HG02798 (cell line): Measurements from ENCODE around the gene HRAS.

Experiments
- ATAC-seq: cut with Tn5 transposase; IDR thresholded peaks from one replicate; pipeline ENCODE4 v1.9.1; 2021; ENCODE audit warnings: mild to moderate bottlenecking; ENCODE audit not compliant: unreplicated experiment, poor library complexity

Gene HRAS

GRCh38 chr11:515131-515530 is 20.2 kb downstream of the HRAS start:
- ATAC-seq, result no peak

DNA sequence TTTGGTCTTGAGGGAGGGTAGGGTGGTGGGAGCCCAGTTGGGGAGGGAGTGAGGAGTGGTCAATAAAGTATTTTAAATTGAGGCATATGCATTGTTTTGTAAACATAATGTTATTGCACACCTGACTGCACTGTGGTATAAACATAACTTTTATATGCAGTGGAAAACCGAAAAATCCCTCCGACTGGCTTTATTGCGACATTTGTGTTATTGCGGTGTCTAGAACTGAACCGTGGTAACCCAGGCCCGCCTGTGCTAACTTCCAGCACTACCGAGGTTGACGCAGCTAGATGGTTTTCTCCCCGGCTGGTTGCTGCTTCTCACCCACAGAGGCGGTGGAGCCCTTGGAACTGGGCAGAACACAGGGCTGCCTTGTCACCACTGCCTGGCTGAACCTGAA is 20.8 kb downstream of the HRAS start:
- ATAC-seq, result no peak

DNA sequence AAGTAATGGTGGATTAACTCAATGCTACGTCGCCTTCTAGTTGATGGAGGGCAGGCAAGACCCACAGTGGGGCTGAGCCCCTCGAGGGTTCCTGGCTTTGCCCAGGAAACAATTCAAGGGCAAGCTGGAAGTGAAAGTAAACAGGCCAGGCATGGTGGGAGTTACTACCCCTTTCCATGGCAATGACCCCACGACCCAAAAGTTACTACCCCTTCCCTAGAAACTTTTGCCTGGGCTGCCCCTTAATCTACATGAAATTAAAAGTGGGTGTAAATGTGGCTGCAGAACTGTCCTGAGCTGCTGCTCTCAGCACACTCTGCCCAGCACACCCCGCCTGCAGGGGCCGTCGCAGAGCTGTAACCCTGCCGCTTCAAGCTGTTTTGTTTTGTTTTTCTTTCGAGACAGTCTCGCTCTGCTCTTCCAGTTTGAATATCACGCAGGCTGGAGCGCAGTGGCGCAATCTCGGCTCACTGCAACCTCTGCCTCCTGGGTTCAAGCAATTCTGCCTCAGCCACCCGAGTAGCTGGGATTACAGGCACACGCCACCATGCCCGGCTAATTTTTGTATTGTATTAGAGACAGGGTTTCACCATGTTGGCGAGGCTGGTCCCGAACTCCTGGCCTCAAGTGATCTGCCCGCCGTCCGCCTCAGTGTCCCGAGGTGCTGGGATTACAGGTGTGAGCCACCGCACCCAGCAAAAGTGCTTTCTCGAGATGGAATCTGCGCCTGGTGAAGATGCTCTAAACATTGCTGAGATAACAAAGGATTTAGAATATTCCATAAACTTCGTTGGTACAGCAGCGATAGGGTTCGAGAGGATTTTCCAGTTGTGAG is 22.4 kb downstream of the HRAS start:
- ATAC-seq, result no peak

DNA sequence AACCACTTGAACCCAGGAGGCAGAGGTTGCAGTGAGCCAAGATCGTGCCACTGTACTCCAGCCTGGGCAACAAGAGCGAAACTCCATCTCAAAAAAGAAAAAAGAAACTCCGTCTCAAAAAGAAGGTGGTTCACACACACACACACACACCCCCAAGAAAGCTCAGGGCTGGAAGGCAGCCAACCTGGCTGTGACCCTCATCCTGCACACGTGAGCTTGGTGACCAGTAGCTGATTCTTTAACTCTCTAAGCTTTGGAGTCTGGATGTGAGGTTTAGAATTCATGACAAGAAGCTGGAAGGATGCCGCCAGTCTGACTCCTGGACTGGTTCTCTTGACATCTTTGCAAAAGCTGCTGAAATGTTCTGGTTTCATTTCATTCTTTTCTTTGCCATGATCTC is 26.4 kb downstream of the HRAS start:
- ATAC-seq, result no peak

DNA sequence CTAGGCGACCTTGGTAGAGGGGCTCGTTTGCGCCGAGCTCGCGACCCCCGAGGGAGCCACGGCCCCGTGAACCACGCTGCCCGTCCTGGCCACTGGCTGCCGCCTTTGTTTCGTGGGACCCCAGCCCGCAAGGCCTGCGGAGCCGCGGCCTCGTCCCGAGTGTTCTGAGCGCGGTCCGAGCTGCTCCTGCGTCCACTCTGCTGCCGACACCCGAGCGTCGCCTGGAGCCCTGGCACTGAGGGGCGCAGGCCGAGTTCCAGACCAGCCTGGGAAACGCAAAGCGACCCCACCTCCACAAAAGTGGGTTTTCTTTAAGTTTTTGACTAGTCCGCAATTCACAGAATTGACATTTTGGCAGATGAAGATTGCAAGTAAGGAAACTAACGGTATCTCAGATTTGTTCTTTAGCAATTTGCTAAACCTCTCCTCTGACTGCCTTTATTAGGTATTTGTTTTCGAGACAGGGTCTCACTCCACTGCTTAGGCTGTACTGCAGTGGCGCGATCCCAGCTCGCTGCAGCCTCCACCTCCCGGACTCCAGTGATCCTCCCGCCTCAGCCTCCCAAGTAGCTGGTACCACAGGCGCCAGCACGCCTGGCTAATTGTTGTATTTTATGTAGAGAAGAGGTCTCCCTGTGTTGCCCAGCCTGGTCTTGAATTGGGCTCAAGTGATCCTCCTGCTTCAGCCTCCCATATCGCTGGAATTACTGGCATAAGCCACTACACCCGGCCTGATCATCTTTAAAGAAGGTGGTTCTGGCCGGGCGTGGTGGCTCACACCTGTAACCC is 27.5 kb downstream of the HRAS start:
- no peak for ATAC-seq

DNA sequence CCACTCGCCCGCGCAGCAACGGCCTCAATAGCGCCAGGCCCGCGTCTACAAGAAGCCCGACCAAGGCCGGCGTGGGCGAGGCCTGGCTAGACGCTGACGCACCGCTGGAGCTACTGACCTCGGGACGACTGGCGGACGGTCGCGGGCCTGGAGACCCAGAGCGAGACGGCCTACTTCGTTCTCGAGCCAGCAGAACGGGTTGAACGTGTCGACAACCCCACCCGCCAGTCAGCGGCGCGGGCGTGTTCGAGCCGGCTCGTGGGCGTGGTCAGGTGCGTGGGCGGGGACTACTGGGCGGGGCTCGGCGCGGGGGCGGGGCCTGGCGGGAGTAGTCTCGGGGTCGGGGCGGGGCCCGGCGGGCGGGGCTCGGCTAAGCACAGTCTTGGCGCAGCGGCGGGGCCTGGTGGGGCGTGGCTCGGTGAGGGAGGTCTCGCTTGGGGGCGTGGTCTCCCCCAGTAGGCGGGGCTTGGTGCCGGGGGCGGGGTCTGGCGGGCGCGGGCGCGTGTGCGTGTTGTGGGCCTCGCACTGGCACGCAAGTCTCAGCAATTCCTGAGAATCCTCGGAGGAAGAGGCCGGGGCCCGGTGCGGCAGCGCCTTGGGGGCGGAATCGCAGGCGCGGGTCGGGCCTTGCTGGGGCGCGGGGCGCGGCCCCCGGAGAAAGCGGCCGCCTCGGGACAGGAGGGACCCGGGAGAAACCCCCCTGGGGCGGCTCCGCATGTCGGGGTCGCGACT is 28.2 kb downstream of the HRAS start, which contains the start of gene RNH1:
RNH1 (minus strand) TSS at position 248 of the 732 bp plus-strand sequence. CDS start 5,080 bp downstream, outside the sequence.
- ATAC-seq, result peak; percentile 58

DNA sequence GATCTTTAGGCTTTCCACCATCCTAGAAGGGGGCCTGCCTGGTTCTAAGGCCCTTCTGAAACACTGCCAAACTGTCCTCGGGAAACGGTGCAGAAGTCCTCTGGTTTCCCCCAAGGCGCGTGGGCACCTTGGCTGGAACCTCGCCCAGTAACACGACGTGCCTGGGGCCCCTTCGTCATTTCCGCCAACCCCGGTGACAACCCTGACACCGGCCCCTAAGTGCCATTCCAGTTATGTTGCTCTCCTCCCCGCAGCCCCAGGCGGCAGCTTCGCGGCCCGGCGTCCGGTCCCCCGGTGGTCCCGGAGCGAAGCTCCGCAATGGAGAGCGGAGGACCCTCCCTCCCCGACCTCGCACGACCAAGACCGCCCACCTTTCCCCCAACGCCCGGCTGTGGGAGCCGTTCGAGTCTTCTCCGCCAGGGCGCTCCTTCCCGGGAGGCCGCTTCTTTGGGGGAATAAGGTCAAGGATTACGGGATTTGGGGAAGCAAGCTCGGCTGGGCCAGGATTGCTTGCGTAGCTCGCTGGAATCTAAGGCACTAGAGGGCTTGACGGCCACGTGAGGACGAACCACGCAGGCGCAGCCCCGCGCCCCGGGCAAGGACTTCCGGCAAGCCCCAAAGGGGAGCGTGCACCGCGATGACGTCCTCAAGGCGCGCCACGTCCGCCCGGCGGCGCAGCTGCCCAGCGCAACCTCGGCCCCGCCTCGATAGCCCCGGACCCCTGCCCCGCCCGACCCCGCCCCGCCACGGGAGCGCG is 29.0 kb downstream of the HRAS start:
- ATAC-seq, result peak; percentile 80

DNA sequence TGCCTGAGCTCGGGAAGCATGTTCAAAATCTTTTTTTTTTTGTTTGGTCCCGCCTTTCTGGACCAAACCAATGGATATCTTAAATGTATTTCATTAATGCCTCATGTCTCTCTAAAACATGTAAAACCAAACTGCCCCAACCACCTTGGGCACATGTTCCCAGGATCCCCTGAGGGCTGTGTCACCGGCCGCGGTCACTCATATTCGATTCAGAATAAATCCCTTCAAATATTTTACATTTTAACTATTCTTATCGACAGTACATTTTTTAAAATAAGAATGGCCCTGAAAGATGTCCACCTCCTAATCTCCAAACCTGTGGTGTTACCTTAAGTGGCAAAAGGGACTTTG is 30.4 kb downstream of the HRAS start:
- no peak for ATAC-seq

DNA sequence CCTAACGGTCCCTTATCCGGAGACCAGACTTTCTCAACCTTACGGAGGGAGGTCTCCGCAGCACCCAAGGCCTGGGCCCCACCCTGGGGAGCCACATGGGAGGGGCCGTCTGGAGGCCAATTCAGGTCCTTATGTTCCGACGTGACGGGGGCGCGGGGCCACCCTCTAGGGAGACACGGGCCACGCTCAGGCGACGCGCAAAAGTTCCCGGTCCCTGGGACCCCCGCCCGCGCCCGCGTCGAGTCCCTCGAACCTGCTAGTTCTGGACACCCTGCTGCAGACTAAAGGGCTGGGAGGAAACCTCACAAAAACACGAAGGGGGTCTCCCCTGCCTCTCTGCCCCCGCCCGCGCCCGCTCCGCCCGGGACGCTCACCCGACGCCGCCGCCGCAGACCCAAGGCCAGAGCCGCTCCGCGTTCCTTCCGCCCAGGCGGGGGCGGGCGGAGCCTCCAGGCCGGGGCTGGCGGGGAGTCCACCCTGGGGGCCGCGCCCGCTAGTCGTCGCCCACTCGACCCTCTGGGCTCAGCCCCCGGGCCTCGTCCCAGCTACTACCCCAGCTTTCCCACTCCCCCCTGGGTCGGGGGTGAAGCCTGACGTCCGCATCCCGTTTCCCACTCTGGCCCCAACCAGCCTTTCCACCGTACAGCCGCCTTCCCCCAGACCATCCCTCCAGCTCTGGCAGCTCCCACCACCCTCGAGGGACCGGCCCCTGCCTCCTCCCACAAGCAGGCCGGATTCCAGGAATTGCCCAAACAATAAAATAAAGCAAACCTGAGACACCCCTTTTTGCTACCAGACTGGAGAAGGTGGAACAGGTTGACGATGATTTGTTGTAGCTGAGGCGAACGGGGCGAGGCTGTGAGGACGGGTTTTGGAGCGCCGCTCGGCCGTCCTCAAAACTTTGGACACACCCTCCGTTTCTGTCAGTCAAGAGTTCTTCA is 31.1 kb downstream of the HRAS start:
- no peak for ATAC-seq

DNA sequence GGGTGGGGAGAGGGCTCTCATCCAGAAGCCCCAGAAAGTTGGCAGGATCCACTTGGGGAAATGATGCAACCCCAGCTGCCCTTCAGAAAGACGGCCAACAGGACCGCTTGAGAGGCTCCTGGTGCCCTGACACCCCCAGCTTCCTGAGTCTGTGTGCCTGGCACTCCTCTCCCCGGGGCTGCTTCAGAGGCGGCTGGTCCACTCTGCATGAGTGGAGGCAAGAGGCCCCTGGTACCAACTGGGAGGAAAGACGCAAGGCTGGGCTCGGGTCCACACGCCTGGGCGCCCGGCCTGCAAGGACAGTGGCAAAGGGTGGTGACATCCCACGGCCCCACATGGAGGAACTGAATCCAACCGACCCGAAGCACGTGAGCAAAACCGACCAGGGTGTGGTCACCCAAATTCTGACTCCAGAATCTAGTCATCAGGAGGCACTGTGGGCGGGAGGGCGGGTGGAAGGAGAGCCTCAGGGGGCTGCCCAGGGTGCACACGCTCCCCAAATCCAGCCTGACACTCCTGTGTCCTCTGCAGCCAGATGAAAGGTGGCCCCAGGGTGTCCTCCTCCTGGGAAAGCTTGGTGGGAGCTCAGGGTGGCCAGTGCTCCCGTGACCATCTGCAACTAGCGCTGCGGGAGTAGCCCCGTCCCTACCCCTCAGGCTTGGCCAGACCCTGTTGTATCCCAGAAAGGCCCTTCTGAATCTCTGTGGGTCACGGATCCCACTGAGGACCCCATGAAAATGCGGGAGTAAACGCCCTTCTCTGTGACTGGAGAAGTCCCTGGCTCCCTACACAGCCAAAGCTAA is 32.0 kb downstream of the HRAS start:
- no peak for ATAC-seq

- no peak for ATAC-seq
Observed at GRCh38 chr11:502288-503178, 32.8 kb downstream of the HRAS start.

GRCh38 chr11:501683-502287 is 33.6 kb downstream of the HRAS start:
- no peak for ATAC-seq

DNA sequence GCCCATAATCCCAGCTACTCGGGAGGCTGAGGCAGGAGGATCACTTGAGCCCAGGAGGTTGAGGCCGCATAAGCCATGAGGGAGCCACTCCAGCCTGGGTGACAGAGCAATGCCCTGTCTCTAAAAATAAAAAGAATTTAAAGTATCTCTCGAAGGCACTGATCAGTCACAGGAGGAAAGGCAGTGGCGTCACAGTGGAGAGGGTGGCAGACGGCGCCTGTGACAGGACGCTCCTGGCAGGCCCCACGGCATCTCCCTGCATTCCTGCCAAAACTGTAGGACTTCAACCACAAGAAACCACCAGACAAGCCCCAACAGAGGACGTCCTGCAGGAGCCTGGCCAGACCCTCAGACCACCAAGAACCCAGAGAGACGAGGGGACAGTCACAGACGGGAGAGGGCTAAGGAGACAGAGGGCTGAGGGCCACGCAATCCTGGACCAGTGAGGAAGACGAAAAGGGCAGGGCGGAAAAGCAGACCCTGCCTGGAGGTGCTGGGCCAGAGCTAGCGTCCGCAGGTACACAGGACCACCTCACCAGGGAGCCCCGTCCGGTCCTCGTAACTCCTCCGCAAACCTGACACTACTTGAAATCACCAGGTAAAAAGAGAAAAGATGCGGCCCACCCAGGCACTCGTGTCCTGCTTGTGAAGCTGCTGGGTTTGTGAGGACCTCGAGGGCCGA is 34.2 kb downstream of the HRAS start:
- no peak for ATAC-seq

GRCh38 chr11:499201-500076 is 35.9 kb downstream of the HRAS start:
- ATAC-seq, result no peak
